Neural cell (in vitro differentiated cells): ENCODE results near the gene M1AP. TPM values are rescaled to one million over a fixed set of nuclear protein-coding genes. Genes with fewer than 3 reads are reported as not detected.

Experiments used
- H2AFZ ChIP-seq: fragments of 200-600, 300-800 bp; sonication (generic), shearing (Covaris generic); 2 replicates; pipeline ENCODE4 v1.6.0; 2014; ENCODE audit warnings: low read depth, mild to moderate bottlenecking, antibody characterized with exemption, low read length, moderate library complexity
- H3F3A ChIP-seq: fragments of 200-600 bp; shearing (Covaris generic); 2 replicates; pipeline ENCODE4 v1.6.1; 2016; ENCODE audit warnings: mild to moderate bottlenecking, moderate library complexity, mixed read lengths, antibody characterized with exemption, low read length; ENCODE audit not compliant: insufficient read depth, poor library complexity, severe bottlenecking
- H3K27ac ChIP-seq: fragments of 200-600, 300-800 bp; sonication (generic), shearing (Covaris generic); 2 replicates; pipeline ENCODE4 v1.5.1; 2014; ENCODE audit warnings: mild to moderate bottlenecking, low read length, moderate library complexity
- H3K27me3 ChIP-seq: fragments of 300-800, 200-600 bp; sonication (generic), shearing (Covaris generic); 2 replicates; pipeline ENCODE4 v1.6.0; 2014; ENCODE audit warnings: mild to moderate bottlenecking, low read depth, low read length, moderate library complexity; ENCODE audit not compliant: insufficient read depth
- H3K36me3 ChIP-seq: fragments of 300-800, 200-600 bp; sonication (generic), shearing (Covaris generic); 2 replicates; pipeline ENCODE4 v1.5.1; 2014; ENCODE audit warnings: mild to moderate bottlenecking, antibody characterized with exemption, low read length, moderate library complexity; ENCODE audit not compliant: insufficient read depth
- H3K4me2 ChIP-seq: fragments of 300-800, 200-600 bp; sonication (generic), shearing (Covaris generic); 2 replicates; pipeline ENCODE4 v1.6.0; 2014; ENCODE audit warnings: mild to moderate bottlenecking, low read length
- H3K4me3 ChIP-seq: fragments of 300-800, 200-600 bp; sonication (generic), shearing (Covaris generic); 2 replicates; pipeline ENCODE4 v1.5.1; 2014; ENCODE audit warnings: mild to moderate bottlenecking, low read length, moderate library complexity
- H3K79me2 ChIP-seq: fragments of 200-600 bp; shearing (Covaris generic); replicated peaks from 2 replicates; pipeline ENCODE4 v1.6.0; 2014; ENCODE audit warnings: mild to moderate bottlenecking, low read length, moderate library complexity; ENCODE audit not compliant: insufficient read depth
- H3K9ac ChIP-seq: fragments of 300-800, 200-600 bp; sonication (generic), shearing (Covaris generic); 2 replicates; pipeline ENCODE4 v1.6.1; 2016; ENCODE audit warnings: mild to moderate bottlenecking, low read length, mixed read lengths
- H3K9me2 ChIP-seq: fragments of 200-600 bp; shearing (Covaris generic); 2 replicates; pipeline ENCODE4 v1.6.1; 2016; ENCODE audit warnings: mild to moderate bottlenecking, low read length, mixed read lengths; ENCODE audit not compliant: insufficient read depth
- H3K9me3 ChIP-seq: fragments of 200-600, 300-800 bp; sonication (generic), shearing (Covaris generic); 2 replicates; pipeline ENCODE4 v1.6.1; 2016; ENCODE audit warnings: mild to moderate bottlenecking, mixed run types, low read length, moderate library complexity, mixed read lengths
- H4K20me1 ChIP-seq: fragments of 200-600 bp; shearing (Covaris generic); 2 replicates; pipeline ENCODE4 v1.6.1; 2016; ENCODE audit warnings: mild to moderate bottlenecking, mixed run types; ENCODE audit not compliant: insufficient read depth
- EP300 ChIP-seq: fragments of 450-650 bp; conservative IDR thresholded peaks from 2 replicates; pipeline ENCODE4 v1.6.1; 2014; ENCODE audit warnings: antibody characterized with exemption, mild to moderate bottlenecking, moderate library complexity; ENCODE audit not compliant: poor library complexity, severe bottlenecking
- EZH2 ChIP-seq: fragments of 200-600, 300-800 bp; shearing (Covaris generic), sonication (generic); IDR thresholded peaks from 2 replicates; pipeline ENCODE4 v1.6.1; 2014; ENCODE audit warnings: antibody characterized with exemption, low read length, borderline replicate concordance, mild to moderate bottlenecking; ENCODE audit not compliant: insufficient read depth, poor library complexity, severe bottlenecking
- MXI1 ChIP-seq: fragments of 450-650 bp; conservative IDR thresholded peaks from 2 replicates; pipeline ENCODE4 v1.6.1; 2014; ENCODE audit warnings: antibody characterized with exemption, mild to moderate bottlenecking; ENCODE audit not compliant: poor library complexity, severe bottlenecking
- POLR2AphosphoS5 ChIP-seq: IDR thresholded peaks from 2 replicates; pipeline ENCODE4 v1.6.1; 2012
- SMC3 ChIP-seq: fragments of 450-650 bp; conservative IDR thresholded peaks from 2 replicates; pipeline ENCODE4 v1.6.1; 2014; ENCODE audit warnings: antibody characterized with exemption, mild to moderate bottlenecking, moderate library complexity; ENCODE audit not compliant: poor library complexity
- TAF1 ChIP-seq: IDR thresholded peaks from 2 replicates; pipeline ENCODE4 v1.6.1; 2012; ENCODE audit warnings: low read depth
- polyA plus RNA-seq: library from polyadenylated mRNA; depleted of rRNA; stranded (reverse); fragments of >200 nt; gene quantifications from 2 replicates; pipeline ENCODE4 v1.2.3, GENCODE V29; 2014

M1AP gene
- polyA plus RNA-seq, 1 donor from 2014 or later, result not detected

GRCh38 chr2:74514368-74515270 lies 133.5 kb downstream of the M1AP start, which contains the start of gene TLX2:
TLX2 (plus strand) TSS chr2:74514450; CDS start chr2:74514807, 357 bp downstream.
- no peaks in the 10 kb centered on the region for H3K9me3 ChIP-seq
- H2AFZ ChIP-seq, result no peak within 1 kb of the TSS
- no peaks in the 10 kb centered on the region for H3K9me2 ChIP-seq
- H3K79me2 ChIP-seq, result no peaks in the 10 kb centered on the region
- H3K4me3 ChIP-seq, result no peak within 1 kb of the TSS
- no peaks in the 10 kb centered on the region for H4K20me1 ChIP-seq
- no peak within 1 kb of the TSS for H3K9ac ChIP-seq
- peaks cover 99% of the 10 kb centered on the region for H3K27me3 ChIP-seq
- TF ChIP-seq MXI1 (no peak), EZH2 (peak; percentile 97), TAF1 (no peak)
- H3K27ac ChIP-seq, result no peak within 1 kb of the TSS
- H3K4me2 ChIP-seq, result no peak within 1 kb of the TSS
- no peaks in the 10 kb centered on the region for H3F3A ChIP-seq
- H3K36me3 ChIP-seq, result no peaks in the 10 kb centered on the region

DNA sequence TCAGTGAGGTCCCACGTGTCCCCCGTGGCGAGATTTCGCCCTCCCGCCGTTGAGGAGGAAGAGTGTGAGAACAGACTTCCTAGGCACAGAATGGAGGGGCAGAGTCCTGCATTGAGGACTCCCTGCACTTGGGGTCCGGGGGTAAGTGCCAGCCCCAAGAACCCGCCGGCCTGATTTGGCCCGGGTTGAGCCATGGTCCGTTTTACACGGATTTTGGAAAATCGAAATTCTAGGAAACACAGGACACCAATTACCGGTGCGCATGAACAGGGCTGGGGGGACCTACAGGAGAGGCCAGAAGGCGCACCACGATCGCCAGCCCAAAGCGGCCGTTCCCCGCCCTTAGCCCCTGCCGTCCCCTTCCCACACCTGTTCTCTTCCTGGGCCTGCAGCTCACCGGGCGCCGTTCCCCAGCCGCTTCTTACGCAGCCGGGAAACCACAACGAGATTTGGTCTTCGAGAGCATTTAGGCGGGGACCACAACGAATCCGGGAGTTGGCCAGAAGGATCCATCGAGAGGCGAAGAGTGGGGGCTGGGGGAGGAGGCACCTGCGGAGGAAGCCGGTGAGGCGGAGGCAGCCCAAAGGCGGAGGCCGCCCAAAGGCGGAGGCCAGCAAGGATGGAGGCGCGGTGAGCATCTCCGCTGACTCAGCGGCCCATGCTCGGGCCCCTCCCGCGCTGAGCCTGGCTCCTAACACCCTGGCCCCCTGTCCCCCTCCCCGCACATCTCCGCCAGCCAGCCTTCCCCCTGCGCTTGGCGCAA lies 134.3 kb downstream of the M1AP start:
- H3K36me3 ChIP-seq, result no peaks in the 10 kb centered on the region
- no peak overlapping the region for H3K27ac ChIP-seq
- no peaks in the 10 kb centered on the region for H3K9me2 ChIP-seq
- no peak overlapping the region for H3K4me2 ChIP-seq
- no peaks in the 10 kb centered on the region for H3K79me2 ChIP-seq
- no peaks in the 10 kb centered on the region for H3K9me3 ChIP-seq
- H2AFZ ChIP-seq, result no peak overlapping the region
- H3K9ac ChIP-seq, result no peak overlapping the region
- no peaks in the 10 kb centered on the region for H3F3A ChIP-seq
- H3K27me3 ChIP-seq, result peaks cover 98% of the 10 kb centered on the region
- no peak overlapping the region for H3K4me3 ChIP-seq
- peak; percentile 100 for TF ChIP-seq POLR2AphosphoS5
- TF ChIP-seq SMC3, result no peak
- TF ChIP-seq EP300, result no peak
- no peak for TF ChIP-seq TAF1
- no peaks in the 10 kb centered on the region for H4K20me1 ChIP-seq

DNA sequence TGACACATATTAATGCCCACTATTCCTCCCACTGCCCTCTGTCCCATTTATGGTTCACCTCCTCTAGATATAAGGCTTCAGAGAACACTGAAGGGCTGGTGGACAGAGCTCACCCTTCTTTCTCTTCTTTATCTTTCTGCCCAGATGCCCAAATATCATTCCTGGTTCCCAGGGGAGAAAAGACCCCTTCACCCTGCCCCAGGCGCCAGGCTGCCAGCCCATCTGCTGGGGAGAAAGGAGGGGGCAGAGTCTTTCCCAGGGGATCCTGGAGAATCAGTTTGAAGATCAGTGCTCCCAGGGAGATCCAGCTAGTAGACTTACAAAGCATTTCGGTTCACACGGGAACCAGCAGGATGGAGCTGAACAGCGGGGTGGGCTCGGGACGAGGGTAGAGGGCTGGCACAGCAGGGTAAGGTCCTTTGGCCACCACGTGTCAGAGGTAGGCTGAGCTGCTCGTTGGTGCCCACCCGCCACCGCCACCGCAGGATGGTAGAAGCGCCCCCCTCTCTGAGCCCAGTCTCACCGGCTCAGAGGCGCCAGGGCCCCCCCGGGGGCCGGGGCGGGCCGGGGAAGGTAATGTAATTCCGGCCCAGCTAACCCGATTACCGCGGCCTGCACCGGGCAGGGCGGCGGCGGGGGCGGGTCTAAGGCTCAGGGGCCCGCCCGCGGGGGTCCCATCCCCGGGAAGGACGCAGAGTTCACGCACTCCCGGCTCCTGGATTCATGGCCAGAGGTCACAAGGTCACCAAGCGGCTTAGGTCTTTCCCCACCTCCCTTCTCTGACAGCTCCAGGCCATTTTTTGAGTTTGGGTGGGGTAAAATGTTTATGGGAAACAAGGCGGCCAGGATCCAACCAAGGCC lies 135.2 kb downstream of the M1AP start:
- Histone ChIP-seq H3K27ac (no peak overlapping the region), H3K4me2 (no peak overlapping the region), H3K9me2 (no peaks in the 10 kb centered on the region), H3F3A (peaks cover 3% of the 10 kb centered on the region), H3K9ac (no peak overlapping the region), H3K27me3 (peaks cover 95% of the 10 kb centered on the region), H4K20me1 (no peaks in the 10 kb centered on the region), H3K36me3 (no peaks in the 10 kb centered on the region), H2AFZ (no peak overlapping the region), H3K79me2 (no peaks in the 10 kb centered on the region), H3K9me3 (no peaks in the 10 kb centered on the region), H3K4me3 (no peak overlapping the region)
- TF ChIP-seq SMC3 (no peak), TAF1 (no peak), EP300 (no peak)
